HFF-Myc (cell line): ENCODE data around the gene MTG2.

Experiments used
- DNase-seq: peaks from one replicate; pipeline ENCODE4 v3.0.0-alpha.2; 2011; ENCODE audit warnings: low read depth; ENCODE audit errors: extremely low read depth
- H3K4me3 ChIP-seq: replicated peaks from 2 replicates; pipeline ENCODE4 v1.5.1; 2011; ENCODE audit warnings: low read depth, mild to moderate bottlenecking, control low read depth, low read length
- CTCF ChIP-seq: IDR thresholded peaks from 2 replicates; pipeline ENCODE4 v1.5.1; 2012; ENCODE audit warnings: mild to moderate bottlenecking, low read depth, low read length, control low read depth; ENCODE audit errors: missing control alignments

MTG2 gene

DNA sequence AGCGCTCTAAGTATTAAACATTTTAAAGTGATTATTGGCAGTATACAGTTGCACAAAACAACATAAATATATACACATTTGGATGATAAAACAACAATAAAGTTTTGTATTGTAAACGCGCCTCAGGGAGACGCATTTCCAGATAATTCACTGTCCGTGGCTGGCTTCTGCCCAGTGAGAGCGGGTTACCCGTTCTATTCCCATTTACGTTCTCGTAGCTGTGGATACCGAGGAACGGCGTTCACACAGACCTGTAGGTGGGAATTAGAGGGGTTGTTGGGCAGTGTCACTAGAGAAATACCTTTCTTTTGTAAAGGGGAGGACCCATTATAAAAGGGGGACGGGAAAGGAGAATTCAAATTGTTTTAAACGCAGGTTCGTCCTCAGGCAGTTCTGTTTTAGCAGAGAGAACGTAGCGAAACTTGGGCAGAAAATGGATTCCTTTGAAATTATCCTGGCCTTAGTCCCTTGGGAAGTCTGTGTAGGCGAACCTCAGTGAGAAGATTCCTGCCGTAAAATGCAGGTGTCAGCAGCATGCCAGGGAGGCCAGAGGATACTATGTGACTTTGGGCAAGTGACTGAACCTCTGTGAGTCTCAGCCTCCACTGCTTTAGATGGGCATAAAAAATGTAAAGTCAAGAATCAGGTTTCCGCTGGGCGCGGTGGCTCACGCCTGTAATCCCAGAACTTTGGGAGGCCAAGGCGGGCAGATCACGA, 756 bp downstream of the MTG2 start:
- no peak for TF ChIP-seq CTCF
- peak overlapping the region; percentile 95 for H3K4me3 ChIP-seq

DNA sequence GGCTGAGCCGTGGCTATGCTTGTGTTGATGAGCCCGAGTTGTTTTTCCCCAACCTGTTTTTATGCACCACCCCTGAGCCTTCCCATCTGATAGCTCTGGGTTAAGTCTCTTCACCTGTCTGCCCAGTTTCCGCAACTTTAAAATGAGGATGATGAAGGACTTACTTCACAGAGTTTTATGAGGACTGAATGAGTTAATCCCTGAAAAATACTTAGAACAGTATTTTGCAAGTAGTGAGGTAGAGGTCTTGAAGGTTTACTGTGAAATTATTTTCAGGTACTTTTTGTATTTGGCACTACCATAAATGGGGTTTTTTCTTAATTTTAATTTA, 3.2 kb downstream of the MTG2 start:
- H3K4me3 ChIP-seq, result no peak overlapping the region
- no peak for DNase-seq
- no peak for TF ChIP-seq CTCF

More for the DNA sequence above, 756 bp downstream of the MTG2 start:
- no peak for DNase-seq

DNA sequence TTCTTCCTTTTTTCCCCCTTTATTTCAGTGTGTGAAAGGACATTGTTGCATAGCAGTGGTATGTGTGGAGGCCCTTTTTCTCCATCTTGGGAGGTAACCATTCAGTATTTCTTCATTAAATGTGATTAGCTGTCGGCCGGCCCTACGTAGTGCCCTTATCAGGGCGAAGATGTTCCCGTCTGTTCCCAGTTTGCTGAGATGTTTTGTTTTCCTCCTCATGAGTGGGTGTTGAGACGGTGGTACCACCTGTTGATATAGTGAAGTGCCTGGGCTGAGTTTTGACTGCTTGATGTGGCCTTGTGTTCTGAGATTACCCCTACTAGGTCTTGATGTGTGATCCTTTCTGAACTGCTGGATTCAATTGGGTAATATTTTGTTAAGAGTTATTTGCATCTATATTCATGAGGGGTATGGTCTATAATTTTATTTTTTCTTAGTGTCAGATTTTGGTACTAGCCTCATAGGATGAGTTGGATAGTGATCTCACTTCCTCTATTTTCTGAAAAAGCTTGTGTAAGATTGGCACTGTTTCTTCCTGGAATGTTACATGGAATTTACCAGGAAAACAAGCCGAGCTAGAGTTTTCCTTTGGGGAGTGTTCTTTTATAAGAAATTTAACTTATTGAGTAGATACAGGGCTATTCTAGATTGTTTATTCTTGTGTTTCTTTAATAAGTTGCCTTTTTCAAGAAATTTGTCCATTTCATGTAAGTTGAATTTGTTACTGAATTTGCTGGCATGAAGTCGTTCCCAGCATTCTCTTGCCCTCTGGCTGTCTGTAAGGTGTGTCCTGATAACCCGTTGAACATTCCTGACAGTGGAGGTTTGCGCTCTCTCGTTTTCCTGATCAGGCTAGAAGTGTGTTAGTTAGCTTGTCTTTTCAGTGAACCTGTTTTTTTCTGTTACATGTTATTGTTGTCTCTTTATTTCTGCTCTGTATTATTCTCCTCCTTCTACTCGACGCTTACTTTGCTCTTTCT, 4.3 kb downstream of the MTG2 start:
- no peak for DNase-seq
- no peak overlapping the region for H3K4me3 ChIP-seq
- TF ChIP-seq CTCF, result no peak

DNA sequence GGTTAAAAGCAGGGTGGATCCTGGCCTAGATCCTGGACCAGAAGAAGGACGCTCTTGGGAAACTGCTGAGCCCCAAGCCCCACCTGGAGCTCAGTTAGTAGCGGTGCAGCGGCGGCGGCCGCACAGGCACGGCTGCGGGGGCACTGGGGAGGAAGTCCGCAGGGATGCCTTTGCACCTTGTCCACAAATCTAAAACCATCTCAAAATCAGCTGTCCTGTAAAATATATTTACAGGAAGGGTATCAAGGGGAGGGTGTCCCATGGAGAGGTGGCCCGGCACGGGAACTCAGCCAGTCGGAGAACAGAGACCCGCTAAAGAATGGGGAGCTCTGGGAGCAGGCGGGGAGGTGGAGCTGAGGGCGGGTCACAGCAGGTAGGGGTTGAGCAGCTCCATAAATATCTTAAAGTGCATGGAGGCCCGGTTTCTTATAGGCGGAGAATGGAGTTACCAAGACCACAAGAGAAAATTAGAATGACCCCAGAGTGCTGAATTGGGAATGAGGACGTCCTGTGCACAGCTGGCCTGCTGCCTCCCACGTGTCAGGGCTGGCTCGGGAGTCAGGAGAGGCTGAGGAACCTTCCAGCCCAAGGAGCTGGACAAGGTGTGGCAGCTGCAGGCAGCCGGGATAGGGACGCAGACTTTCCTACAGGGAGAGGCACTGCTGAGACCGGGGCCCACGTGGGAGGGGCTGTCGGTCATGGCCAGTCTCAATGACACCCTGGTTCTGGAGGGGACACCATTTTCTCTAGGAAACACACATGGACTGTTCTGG, 8.0 kb downstream of the MTG2 start:
- TF ChIP-seq CTCF, result no peak
- no peak for DNase-seq
- no peak overlapping the region for H3K4me3 ChIP-seq

DNA sequence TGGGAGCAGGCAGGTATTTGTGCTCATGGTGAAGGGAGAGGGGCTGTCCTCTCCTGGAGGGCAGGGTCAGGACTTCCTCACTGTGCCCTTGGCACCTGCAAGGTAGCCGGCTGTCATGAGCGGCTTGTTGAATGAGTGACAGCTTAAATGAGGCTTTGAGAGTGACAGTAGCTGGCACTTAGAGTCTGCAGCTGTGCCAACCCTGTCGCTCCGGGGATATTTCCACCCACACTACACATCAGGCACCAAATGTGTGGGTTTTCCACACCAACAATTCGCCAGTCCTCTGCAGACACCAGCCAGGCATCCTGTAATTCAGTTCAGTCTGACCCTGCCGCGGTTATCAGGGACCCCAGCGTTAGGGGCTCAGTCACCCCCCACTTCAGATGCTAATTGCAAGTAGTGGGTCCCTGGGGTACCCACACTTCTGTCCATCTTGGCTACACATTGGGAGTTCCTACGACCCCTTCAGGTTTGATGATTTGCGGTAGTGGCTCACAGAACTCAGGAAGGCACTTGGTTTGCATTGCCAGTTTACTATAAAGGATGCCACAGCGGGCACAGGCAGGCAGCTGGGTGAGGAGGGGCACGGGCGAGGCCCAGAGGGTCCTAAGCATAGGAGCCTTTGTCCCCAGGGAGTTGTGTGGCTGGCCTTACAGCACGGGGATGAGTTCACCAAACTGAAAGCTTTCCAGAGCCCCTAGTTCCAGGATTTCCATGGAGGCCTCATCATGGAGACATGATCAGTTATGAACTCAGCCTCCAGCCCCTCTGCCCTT, 9.1 kb downstream of the MTG2 start:
- no peak for DNase-seq
- TF ChIP-seq CTCF, result no peak

GRCh38 chr20:62192635-62193034, 9.8 kb downstream of the MTG2 start:
- DNase-seq, result no peak
- H3K4me3 ChIP-seq, result no peak overlapping the region
- no peak for TF ChIP-seq CTCF

More for the DNA sequence above, 9.1 kb downstream of the MTG2 start:
- H3K4me3 ChIP-seq, result no peak overlapping the region
